HCT116 (cell line): ENCODE measurements around the gene CGNL1. TPM values are rescaled to one million over a fixed set of nuclear protein-coding genes. Genes with fewer than 3 reads are reported as not detected.

ENCODE experiments used
- ATAC-seq: fragments of 200-7000 bp; cut with Tn5 transposase; 2 replicates; pipeline ENCODE4 v1.9.1; 2020; ENCODE audit warnings: mild to moderate bottlenecking, moderate library complexity
- BruUV-seq: library from RNA; stranded (reverse); fragments of 400-500 nt; replicated peaks from 2 replicates; lab custom pipeline; 2021; lab: Mats Ljungman, UMichigan
- CTCF ChIA-PET: fragments of 300-600 bp; sonication (Branson Sonifier 250); formaldehyde crosslinking; loops from one replicate; lab custom pipeline; 2021; ENCODE audit warnings: antibody characterized with exemption; lab: Charles Lee
- POLR2A ChIA-PET: fragments of 300-600, 350-600 bp; sonication (Branson Sonifier 250); formaldehyde crosslinking; loops from one replicate; lab custom pipeline; 2021; ENCODE audit warnings: antibody characterized with exemption; lab: Charles Lee
- RAD21 ChIA-PET, 2 experiments: fragments of 300-600 bp; sonication (Branson Sonifier 250); formaldehyde crosslinking; loops; one replicate each; lab custom pipeline; 2023; ENCODE audit warnings: low total read pairs in 2 of 2; ENCODE audit not compliant: uncharacterized antibody in 2 of 2, unreplicated experiment in 2 of 2, low non-redundant PET in 1 of 2; lab: Charles Lee
- DNase-seq: peaks from one replicate; pipeline ENCODE4 v3.0.0-alpha.2; 2010; ENCODE audit warnings: low read depth, low spot score
- H2AFZ ChIP-seq: fragments of 200-600 bp; shearing (Covaris generic), sonication (generic); 2 replicates; pipeline ENCODE4 v1.6.1; 2017; ENCODE audit warnings: low read depth, mixed run types, mixed read lengths, antibody characterized with exemption, low read length; ENCODE audit not compliant: poor library complexity, severe bottlenecking
- H3K27ac ChIP-seq: 2 replicates; pipeline ENCODE4 v1.5.1; 2012; ENCODE audit warnings: low read depth, low read length
- H3K27me3 ChIP-seq: fragments of 200-600 bp; sonication (generic); 2 replicates; pipeline ENCODE4 v1.6.1; 2016; ENCODE audit warnings: mixed run types, low read length, mixed read lengths; ENCODE audit not compliant: insufficient read depth
- H3K36me3 ChIP-seq, 2 experiments: fragments of 200-500 bp in 1 of 2; fragments of 200-600 bp in 1 of 2; sonication (Bioruptor generic) in 1 of 2; sonication (generic) in 1 of 2; 2 replicates each; pipeline versions ENCODE4 v1.5.1 to v1.6.1; 2014 to 2016; ENCODE audit warnings: low read length in 2 of 2, inconsistent platforms in 1 of 2, mixed read lengths in 1 of 2, mixed run types in 1 of 2; ENCODE audit not compliant: insufficient read depth in 2 of 2, control insufficient read depth in 1 of 2
- H3K4me1 ChIP-seq, 2 experiments: fragments of 200-600 bp in 1 of 2; sonication (generic) in 1 of 2; 2 replicates each; pipeline versions ENCODE4 v1.5.1 to v1.6.1; 2012 to 2017; ENCODE audit warnings: low read length in 2 of 2, inconsistent platforms in 1 of 2, mild to moderate bottlenecking in 1 of 2, mixed read lengths in 1 of 2, mixed run types in 1 of 2, moderate library complexity in 1 of 2; ENCODE audit not compliant: insufficient read depth in 2 of 2, control insufficient read depth in 1 of 2
- H3K4me2 ChIP-seq: fragments of 200-600 bp; sonication (generic); 2 replicates; pipeline ENCODE4 v1.6.1; 2017; ENCODE audit warnings: mixed run types, low read length, mixed read lengths
- H3K4me3 ChIP-seq, 2 experiments: fragments of 200-600 bp in 1 of 2; sonication (generic) in 1 of 2; replicated peaks in 1 of 2; 2 replicates each; pipeline ENCODE4 v1.5.1; 2011 to 2016; ENCODE audit warnings: low read length in 2 of 2, control low read depth in 1 of 2, low read depth in 1 of 2, mild to moderate bottlenecking in 1 of 2, mixed read lengths in 1 of 2, mixed run types in 1 of 2
- H3K79me2 ChIP-seq: fragments of 200-600 bp; sonication (generic); 2 replicates; pipeline ENCODE4 v1.6.1; 2017; ENCODE audit warnings: mild to moderate bottlenecking, mixed run types, low read length, moderate library complexity, mixed read lengths; ENCODE audit not compliant: insufficient read depth
- H3K9ac ChIP-seq: fragments of 200-600 bp; sonication (generic); 2 replicates; pipeline ENCODE4 v1.6.1; 2016; ENCODE audit warnings: low read length, mixed read lengths
- H3K9me2 ChIP-seq: fragments of 200-600 bp; sonication (generic), shearing (Covaris generic); 2 replicates; pipeline ENCODE4 v1.6.1; 2017; ENCODE audit warnings: mixed run types, mild to moderate bottlenecking, moderate library complexity; ENCODE audit not compliant: insufficient read depth
- H3K9me3 ChIP-seq, 2 experiments: fragments of 200-500 bp in 1 of 2; fragments of 200-600 bp in 1 of 2; sonication (Bioruptor generic) in 1 of 2; sonication (generic) in 1 of 2; 2 replicates each; pipeline ENCODE4 v1.6.1; 2014 to 2017; ENCODE audit warnings: low read length in 2 of 2, mixed read lengths in 2 of 2, inconsistent platforms in 1 of 2, low read depth in 1 of 2, mild to moderate bottlenecking in 1 of 2, mixed run types in 1 of 2, moderate library complexity in 1 of 2; ENCODE audit not compliant: control insufficient read depth in 1 of 2, insufficient read depth in 1 of 2
- H4K20me1 ChIP-seq: fragments of 200-600 bp; sonication (generic), shearing (Covaris generic); 2 replicates; pipeline ENCODE4 v1.6.1; 2017; ENCODE audit warnings: mixed run types, mild to moderate bottlenecking, moderate library complexity; ENCODE audit not compliant: insufficient read depth
- ATF3 ChIP-seq: IDR thresholded peaks from 2 replicates; pipeline ENCODE4 v1.6.1; 2012
- CBX3 ChIP-seq: IDR thresholded peaks from 2 replicates; pipeline ENCODE4 v1.6.1; 2012; ENCODE audit warnings: low read depth
- ELF1 ChIP-seq: IDR thresholded peaks from 2 replicates; pipeline ENCODE4 v1.6.1; 2012; ENCODE audit warnings: low read depth, borderline replicate concordance
- EZH2phosphoT487 ChIP-seq: fragments of 200-600 bp; IDR thresholded peaks from 2 replicates; pipeline ENCODE4 v1.6.1; 2018; ENCODE audit warnings: antibody characterized with exemption, borderline replicate concordance
- FOSL1 ChIP-seq: IDR thresholded peaks from 2 replicates; pipeline ENCODE4 v1.6.1; 2012; ENCODE audit warnings: low read depth
- MAX ChIP-seq: IDR thresholded peaks from 2 replicates; pipeline ENCODE4 v1.6.1; 2012
- RAD21 ChIP-seq: IDR thresholded peaks from 2 replicates; pipeline ENCODE4 v1.6.1; 2012; ENCODE audit warnings: low read depth, mild to moderate bottlenecking
- SP1 ChIP-seq: IDR thresholded peaks from 2 replicates; pipeline ENCODE4 v1.6.1; 2012; ENCODE audit warnings: low read depth
- TCF7L2 ChIP-seq: IDR thresholded peaks from 2 replicates; pipeline ENCODE4 v1.7.0; 2011; ENCODE audit warnings: borderline replicate concordance, inconsistent platforms; ENCODE audit not compliant: insufficient read depth, insufficient read length; ENCODE audit errors: extremely low read depth
- ZFX ChIP-seq: fragments of 450-650 bp; IDR thresholded peaks from 2 replicates; pipeline ENCODE4 v1.6.1; 2017
- ZNF274 ChIP-seq: fragments of 200-500 bp; sonication (Bioruptor generic); IDR thresholded peaks from 2 replicates; pipeline ENCODE4 v1.6.1; 2014; ENCODE audit warnings: mild to moderate bottlenecking, low read depth, low read length, inconsistent platforms
- intact Hi-C: fragments of 100-400 bp; cut with micrococcal nuclease; formaldehyde crosslinking; loops from 2 replicates; pipeline ENCODE4 v1.10.0; 2022
- total RNA-seq: library from RNA; stranded (reverse); gene quantifications from one replicate; pipeline ENCODE4 v1.2.1, GENCODE V29; 2021; ENCODE audit not compliant: unreplicated experiment
- TF ChIP-seq, protein P1 (sequence below), 3 experiments: fragments of 200-600 bp in 1 of 3; sonication (generic) in 1 of 3; IDR thresholded peaks in 2 of 3; conservative IDR thresholded peaks in 1 of 3; 2 replicates each; pipeline ENCODE4 v1.5.1; 2012 to 2017; ENCODE audit warnings: low read depth in 2 of 3, low read length in 2 of 3, antibody characterized with exemption in 1 of 3, borderline replicate concordance in 1 of 3, control low read depth in 1 of 3, mild to moderate bottlenecking in 1 of 3, mixed read lengths in 1 of 3, mixed run types in 1 of 3, moderate library complexity in 1 of 3; ENCODE audit not compliant: insufficient read depth in 1 of 3

CGNL1 gene
- total RNA-seq, 1 experiment from 2014 or later: 2.2 TPM

DNA sequence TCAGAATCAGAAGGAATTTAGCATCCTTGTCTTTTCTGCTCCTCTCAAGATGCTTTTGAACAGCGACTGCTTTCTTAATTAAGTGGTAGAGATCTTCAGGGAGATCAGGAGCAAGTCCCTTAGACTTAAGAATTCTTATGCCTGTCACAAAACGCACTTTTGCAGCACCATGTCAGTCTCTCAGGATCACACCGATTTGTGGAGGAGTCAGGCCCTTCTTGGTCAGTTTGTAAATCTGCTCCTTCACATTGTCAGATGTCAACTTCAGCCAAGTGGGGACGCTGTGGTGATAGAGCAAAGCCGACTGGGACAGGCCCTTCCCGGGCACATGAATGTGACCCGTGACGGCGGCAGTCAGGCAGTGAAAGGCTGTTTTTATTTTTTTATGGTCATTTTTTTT lies 179.7 kb downstream of the CGNL1 start:
- TF ChIP-seq EZH2phosphoT487 (no peak), ZFX (no peak), TCF7L2 (no peak), ATF3 (no peak), ELF1 (no peak), SP1 (no peak), CBX3 (no peak), ZNF274 (no peak), RAD21 (no peak), FOSL1 (no peak), MAX (no peak)
- TF ChIP-seq, protein P1, sequence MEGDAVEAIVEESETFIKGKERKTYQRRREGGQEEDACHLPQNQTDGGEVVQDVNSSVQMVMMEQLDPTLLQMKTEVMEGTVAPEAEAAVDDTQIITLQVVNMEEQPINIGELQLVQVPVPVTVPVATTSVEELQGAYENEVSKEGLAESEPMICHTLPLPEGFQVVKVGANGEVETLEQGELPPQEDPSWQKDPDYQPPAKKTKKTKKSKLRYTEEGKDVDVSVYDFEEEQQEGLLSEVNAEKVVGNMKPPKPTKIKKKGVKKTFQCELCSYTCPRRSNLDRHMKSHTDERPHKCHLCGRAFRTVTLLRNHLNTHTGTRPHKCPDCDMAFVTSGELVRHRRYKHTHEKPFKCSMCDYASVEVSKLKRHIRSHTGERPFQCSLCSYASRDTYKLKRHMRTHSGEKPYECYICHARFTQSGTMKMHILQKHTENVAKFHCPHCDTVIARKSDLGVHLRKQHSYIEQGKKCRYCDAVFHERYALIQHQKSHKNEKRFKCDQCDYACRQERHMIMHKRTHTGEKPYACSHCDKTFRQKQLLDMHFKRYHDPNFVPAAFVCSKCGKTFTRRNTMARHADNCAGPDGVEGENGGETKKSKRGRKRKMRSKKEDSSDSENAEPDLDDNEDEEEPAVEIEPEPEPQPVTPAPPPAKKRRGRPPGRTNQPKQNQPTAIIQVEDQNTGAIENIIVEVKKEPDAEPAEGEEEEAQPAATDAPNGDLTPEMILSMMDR (IDR thresholded peaks at IDR 0.05 in 2 of 3, conservative IDR thresholded peaks at IDR 0.05 in 1 of 3; ENCODE audit: borderline replicate concordance in 1 of 3, insufficient read depth in 1 of 3, low read depth in 2 of 3, low read length in 2 of 3): no peak
- Histone ChIP-seq H3K27ac (no peak overlapping the region), H3K36me3 (no peaks in the 10 kb centered on the region), H3K4me2 (no peak overlapping the region), H3K4me3 (no peak overlapping the region), H4K20me1 (no peaks in the 10 kb centered on the region), H2AFZ (no peak overlapping the region), H3K9ac (no peak overlapping the region), H3K4me1 (peaks cover 22 to 25% of the 10 kb centered on the region in 2 experiments), H3K9me3 (no peaks in the 10 kb centered on the region; a peak in 1 of 4 replicates), H3K9me2 (no peaks in the 10 kb centered on the region), H3K27me3 (no peaks in the 10 kb centered on the region), H3K79me2 (no peaks in the 10 kb centered on the region)
- ATAC-seq (no peak), DNase-seq (no peak)
- POLR2A ChIA-PET: no interaction called here
- BruUV-seq: no TSS peak
- CTCF ChIA-PET: no interaction called here
- RAD21 ChIA-PET: no interaction called here
- intact Hi-C loops: no loop called here
